K562 (cell line): ENCODE results near the gene SH3BP5. TPM values are rescaled to one million over a fixed set of nuclear protein-coding genes. Genes with fewer than 3 reads are reported as not detected.
A peak's percentile ranks its signal among the peaks of the same experiment; 100 is the strongest.

Source experiments
- ARID3A ChIP-seq: IDR thresholded peaks from 2 replicates; pipeline ENCODE4 v1.6.1; 2012; ENCODE audit warnings: low read depth, low read length, improper control_type of control experiment, borderline replicate concordance
- DEAF1 ChIP-seq: fragments of 450-650 bp; formaldehyde crosslinking; IDR thresholded peaks from 2 replicates; pipeline ENCODE4 v1.4.0; 2020; ENCODE audit warnings: mild to moderate bottlenecking, moderate library complexity
- E2F1 ChIP-seq: sonication (generic); formaldehyde crosslinking; IDR thresholded peaks from 2 replicates; pipeline ENCODE4 v1.8.1; 2023; ENCODE audit warnings: mild to moderate bottlenecking, missing genetic modification reagents, moderate library complexity
- EGR1 ChIP-seq: fragments of 450-650 bp; conservative IDR thresholded peaks from 2 replicates; pipeline ENCODE4 v1.6.1; 2017; ENCODE audit warnings: mild to moderate bottlenecking
- FOXA3 ChIP-seq, 2 experiments: fragments of 450-650 bp in 1 of 2; sonication (generic) in 1 of 2; formaldehyde crosslinking; IDR thresholded peaks in 1 of 2; conservative IDR thresholded peaks in 1 of 2; 2 replicates each; pipeline versions ENCODE4 v1.4.0 to v1.8.0; 2020 to 2022; ENCODE audit warnings: mild to moderate bottlenecking in 2 of 2, missing genetic modification reagents in 1 of 2
- GATAD2A ChIP-seq: fragments of 450-650 bp; IDR thresholded peaks from 2 replicates; pipeline ENCODE4 v1.6.1; 2017
- KLF6 ChIP-seq: fragments of 250-450 bp; sonication (Bioruptor Pico); IDR thresholded peaks from 2 replicates; pipeline ENCODE4 v1.4.0; 2020; ENCODE audit warnings: mild to moderate bottlenecking, moderate library complexity, borderline replicate concordance
- NR4A1 ChIP-seq, 2 experiments: fragments of 250-450 bp in 1 of 2; fragments of 450-650 bp in 1 of 2; sonication (Bioruptor Pico) in 1 of 2; IDR thresholded peaks; 2 replicates each; pipeline versions ENCODE4 v1.4.0 to v1.6.1; 2016 to 2020; ENCODE audit warnings: mild to moderate bottlenecking in 2 of 2, missing compliant biosample characterization in 1 of 2, missing genetic modification characterization in 1 of 2, moderate library complexity in 1 of 2
- ZBTB40 ChIP-seq, 2 experiments: fragments of 450-650 bp in 1 of 2; sonication (generic) in 1 of 2; formaldehyde crosslinking in 1 of 2; IDR thresholded peaks; 2 replicates each; pipeline versions ENCODE4 v1.7.1 to v1.9.0; 2016 to 2022; ENCODE audit warnings: inconsistent platforms in 1 of 2, mild to moderate bottlenecking in 1 of 2, missing genetic modification reagents in 1 of 2
- ZNF707 ChIP-seq: fragments of 250-450 bp; sonication (Bioruptor Pico); conservative IDR thresholded peaks from 2 replicates; pipeline ENCODE4 v1.8.0; 2022; ENCODE audit warnings: inconsistent platforms, mild to moderate bottlenecking, moderate library complexity
- polyA plus RNA-seq, 8 experiments: library from polyadenylated mRNA; depleted of rRNA in 4 of 8; stranded (reverse) in 5 of 8; unstranded in 3 of 8; fragments of >200 nt; fragmentation: Nextera tagmentation in 2 of 8; fragmentation: Illumina TruSeq in 1 of 8; extraction: Ambion mirVana in 2 of 8; extraction: Trizol in 1 of 8; gene quantifications; 2 replicates each; pipeline versions ENCODE4 v1.2.1 to v1.2.3, GENCODE V29; 2011 to 2014; ENCODE audit warnings: inconsistent platforms in 1 of 8, missing spikeins in 1 of 8
- total RNA-seq, 7 experiments: library from RNA; depleted of rRNA in 6 of 7; stranded (reverse); fragments of >200 nt in 6 of 7; fragmentation: Illumina TruSeq in 2 of 7; extraction: Trizol in 2 of 7; gene quantifications; 2 replicates each; pipeline versions ENCODE4 v1.2.1 to v1.2.3, GENCODE V29; 2011 to 2021; ENCODE audit warnings: low replicate concordance in 1 of 7

Gene SH3BP5
- total and polyA plus RNA-seq, 9 of the 15 experiments (the other 6 are each of a cell fraction or from before 2014, with no cell fraction given): 2.9 to 29.0 (median 14.9) TPM

GRCh38 chr3:15310491-15311370, 21.7 kb downstream of the SH3BP5 start (continued):
- TF ChIP-seq E2F1 (CRISPR knock-in tag): peak; percentile 20; the same call in 1 of the 2 replicates
- no peak for TF ChIP-seq ZNF707 (CRISPR knock-in tag)
- peak; percentile 24; the same call in 1 of the 2 replicates for TF ChIP-seq ZBTB40 (IDR thresholded peaks at IDR 0.05)
- TF ChIP-seq ZBTB40 (CRISPR knock-in tag; IDR thresholded peaks at IDR 0.05): no peak
- TF ChIP-seq NR4A1 (CRISPR knock-in tag; IDR thresholded peaks at IDR 0.05): no peak
- TF ChIP-seq NR4A1 (tag; IDR thresholded peaks at IDR 0.05): peak; percentile 73
- TF ChIP-seq DEAF1 (CRISPR knock-in tag): no peak
- TF ChIP-seq GATAD2A: peak; percentile 94; the same call in 1 of the 2 replicates
- peak; percentile 50 for TF ChIP-seq EGR1
- peak; percentile 91; the same call in 1 of the 2 replicates for TF ChIP-seq ARID3A
- peak in 1 of 2 experiments; percentile 51; a peak in 3 of 4 replicates for TF ChIP-seq FOXA3 (CRISPR knock-in tag; conservative IDR thresholded peaks at IDR 0.05 in 1 of 2, IDR thresholded peaks at IDR 0.05 in 1 of 2)
- TF ChIP-seq KLF6 (CRISPR knock-in tag): no peak
